GM21447 (cell line): ENCODE measurements around the gene RBM47.
"Not testable (repeated sequence)": the region's sequence is repeated elsewhere in the genome, so short reads cannot be mapped to it uniquely, and the experiment has no call there.

Experiments
- ATAC-seq: cut with Tn5 transposase; IDR thresholded peaks from one replicate; pipeline ENCODE4 v1.9.1; 2021; ENCODE audit not compliant: unreplicated experiment

Gene RBM47

GRCh38 chr4:40629401-40630334 is at the start of gene RBM47:
RBM47 (minus strand) TSS chr4:40629864; CDS start chr4:40438893, 190,971 bp downstream.
- peak; percentile 47 for ATAC-seq

- no peak for ATAC-seq
These were observed 48.8 kb upstream of the RBM47 start for GRCh38 chr4:40678421-40678820.

DNA sequence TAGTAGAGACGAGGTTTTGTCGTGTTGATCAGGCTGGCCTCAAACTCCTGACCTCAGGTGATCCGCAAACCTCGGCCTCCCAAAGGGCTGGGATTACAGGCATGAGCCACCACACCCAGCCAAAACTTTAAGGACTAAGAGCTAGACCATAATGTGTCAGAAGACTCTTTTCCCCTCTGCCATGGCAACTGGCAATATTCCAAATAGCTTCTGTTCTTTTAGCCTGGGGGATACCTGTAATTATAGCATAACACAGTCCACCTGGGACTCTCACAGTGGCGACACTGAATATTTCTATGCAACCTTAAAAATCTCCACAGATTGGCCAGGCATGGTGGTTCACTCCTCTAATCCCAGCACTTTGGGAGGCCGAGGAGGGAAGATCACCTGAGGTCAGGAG is 45.5 kb upstream of the RBM47 start:
- ATAC-seq, result no peak

DNA sequence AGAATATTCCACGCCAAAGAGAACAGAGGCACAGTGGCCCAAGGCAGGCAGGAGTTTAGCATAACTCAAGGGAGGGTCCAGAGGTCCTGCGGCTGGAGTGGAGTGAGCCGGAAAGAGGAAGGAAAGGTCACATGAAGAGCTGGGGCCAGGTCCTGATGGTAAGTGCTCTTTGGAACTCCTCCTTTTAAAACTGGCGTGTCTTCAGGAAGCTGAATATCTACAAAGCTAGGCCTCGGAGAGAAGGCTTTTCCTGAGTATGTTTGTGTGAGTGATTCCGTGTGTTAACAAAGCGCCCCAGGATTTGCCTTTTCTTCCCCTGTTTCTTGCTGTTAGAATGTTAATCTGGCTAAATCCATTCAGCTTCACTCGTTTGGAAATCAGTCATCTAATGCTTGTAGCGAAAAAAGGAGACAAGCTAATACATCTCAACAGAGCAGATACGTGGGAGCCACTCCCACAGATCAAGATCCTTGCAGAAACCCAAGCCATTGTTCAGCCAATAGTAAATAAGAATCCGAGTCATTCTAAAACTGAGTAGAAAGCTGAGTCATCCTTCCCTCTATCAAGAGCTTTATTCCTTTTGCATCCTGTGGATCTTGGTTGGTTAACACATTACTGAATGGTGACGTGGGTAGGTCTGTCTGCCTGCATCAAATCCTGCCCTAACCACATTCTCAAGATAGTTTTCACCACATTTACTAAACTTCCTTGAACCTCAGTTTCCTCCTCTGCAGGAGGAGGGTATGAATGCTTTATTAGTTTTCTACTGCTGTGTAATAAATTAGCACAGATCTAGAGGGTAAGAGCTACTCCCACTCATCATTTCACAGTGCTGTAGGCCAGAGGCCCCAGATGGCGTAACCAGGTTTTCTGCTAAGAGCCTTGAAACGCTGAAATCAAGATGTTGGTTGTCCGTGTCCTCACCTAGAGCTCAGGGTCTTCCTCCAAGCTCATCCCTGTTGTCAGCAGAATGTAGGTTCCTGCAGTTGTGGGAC is 43.2 kb upstream of the RBM47 start:
- peak; percentile 83 for ATAC-seq

DNA sequence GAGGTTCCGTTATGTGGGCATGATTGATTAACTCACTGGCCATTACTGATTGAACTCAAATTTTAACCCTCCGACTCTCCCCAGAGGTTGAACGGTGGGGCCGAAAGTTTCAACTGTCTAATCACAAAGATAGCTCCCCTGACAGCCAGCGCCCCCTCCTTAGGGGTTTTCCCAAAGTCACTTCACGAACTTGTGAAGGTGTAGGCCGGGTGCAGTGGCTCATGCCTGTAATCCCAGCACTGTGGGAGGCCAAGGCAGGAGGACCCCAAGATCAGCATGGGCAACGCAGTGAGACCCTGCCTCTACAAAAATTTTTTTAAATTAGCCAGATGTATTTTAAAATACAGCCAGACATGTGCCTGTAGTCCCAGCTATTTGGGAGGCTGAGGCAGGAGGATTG is 39.8 kb upstream of the RBM47 start:
- no peak for ATAC-seq

- ATAC-seq, result no peak
These were observed 36.2 kb upstream of the RBM47 start for GRCh38 chr4:40665842-40666241.

DNA sequence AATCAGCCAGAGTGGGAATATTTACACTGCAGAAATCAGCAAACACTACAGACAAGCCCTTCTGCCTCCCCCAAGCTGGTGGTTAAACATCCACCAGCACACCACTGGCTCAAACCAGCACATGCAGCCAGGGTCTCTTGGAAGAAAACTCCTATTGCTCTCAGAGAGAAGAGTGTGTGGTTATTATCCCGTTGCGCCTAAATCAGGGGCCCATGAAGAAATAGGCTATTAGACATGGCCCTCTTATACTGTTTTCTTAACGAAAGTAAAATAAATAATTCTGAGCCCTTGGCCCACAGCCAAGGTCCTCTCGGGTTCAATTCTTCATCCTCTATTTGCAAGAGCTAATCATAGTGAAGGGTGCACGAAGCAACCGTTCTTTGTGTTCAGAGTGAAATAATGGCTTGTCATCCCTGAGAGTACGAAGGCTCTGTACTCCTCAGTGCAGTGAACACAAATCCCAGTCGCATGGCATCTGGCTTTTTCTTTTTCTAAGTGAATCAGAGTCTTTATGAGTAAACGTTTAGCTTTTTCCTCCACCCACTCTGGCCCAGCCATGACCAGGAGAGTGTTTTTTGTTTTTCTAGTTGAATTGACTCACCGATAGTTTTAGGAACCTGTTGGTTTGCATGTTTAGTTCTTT is 33.4 kb upstream of the RBM47 start:
- peak; percentile 84 for ATAC-seq

- ATAC-seq, result no peak
These were observed 32.1 kb upstream of the RBM47 start for GRCh38 chr4:40661803-40662202.

DNA sequence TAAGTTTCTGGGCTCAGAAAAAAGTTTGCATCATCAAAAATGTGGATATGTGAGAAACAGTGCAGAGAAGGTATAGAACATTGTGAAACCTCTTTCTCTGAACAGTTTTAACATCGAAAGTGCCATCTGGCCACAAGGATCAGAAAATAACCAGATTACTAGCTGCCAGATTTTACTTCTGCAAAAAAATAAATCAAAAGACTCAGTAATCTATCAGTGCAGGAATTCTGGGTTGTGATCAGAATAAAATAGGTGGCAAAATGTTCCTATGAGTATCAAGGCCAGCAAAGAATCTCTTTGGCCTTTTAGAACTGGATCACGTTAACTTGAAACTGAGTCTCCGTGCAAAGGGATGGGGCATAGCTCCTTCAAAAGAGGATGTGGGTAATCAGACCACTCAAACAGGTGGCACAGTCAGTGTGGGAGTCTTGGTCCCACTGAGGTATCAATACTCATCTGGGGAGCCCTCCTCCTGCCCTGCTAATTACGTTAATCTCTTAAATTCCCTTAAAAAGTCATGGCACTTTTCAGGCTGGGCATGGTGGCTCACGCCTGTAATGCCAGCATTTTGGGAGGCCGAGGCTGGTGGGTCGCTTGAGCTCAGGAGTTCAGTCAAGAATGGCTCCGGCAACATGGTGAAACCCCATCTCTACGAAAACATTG is 26.7 kb upstream of the RBM47 start:
- ATAC-seq, result peak; percentile 94

DNA sequence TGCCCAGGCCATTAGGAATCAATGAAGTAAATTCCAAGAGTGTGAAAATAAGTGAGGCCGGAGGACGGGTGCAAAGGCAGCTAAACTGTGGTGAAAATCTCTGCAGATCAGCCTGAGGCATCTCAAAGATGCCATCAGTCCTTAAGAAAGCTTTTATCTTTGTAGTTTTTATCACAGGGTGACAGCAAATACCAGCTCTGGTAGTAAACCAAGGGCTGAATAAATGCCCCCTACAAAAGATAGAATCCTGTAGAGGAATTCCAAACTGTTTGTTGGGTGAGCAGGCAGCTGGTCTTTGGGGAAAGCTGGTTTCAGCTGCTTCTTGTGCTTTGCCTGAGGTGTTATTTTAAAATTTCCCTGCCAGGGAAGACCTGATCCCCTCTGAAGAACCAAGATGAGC is 21.6 kb upstream of the RBM47 start:
- ATAC-seq, result no peak

DNA sequence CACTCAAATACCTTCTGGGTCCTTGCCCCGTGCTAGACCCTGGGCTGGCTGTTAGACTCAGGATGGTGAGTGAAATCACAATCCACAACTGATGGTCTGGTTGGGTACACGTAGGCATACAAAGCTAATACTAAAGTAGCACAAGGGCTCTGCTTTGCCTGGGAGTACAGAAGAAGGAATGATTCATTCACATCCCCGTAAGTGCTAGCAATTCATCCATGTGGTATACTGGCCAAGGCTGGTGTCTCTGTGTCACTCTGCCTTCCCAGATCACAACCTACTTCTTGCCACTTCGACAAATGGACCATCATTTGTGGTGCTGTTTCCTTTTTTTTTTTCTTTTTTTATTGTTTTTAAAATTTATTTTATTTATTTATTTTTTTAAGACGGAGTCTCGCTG is 19.7 kb upstream of the RBM47 start:
- no peak for ATAC-seq

GRCh38 chr4:40648742-40649281 is 19.1 kb upstream of the RBM47 start:
- no peak for ATAC-seq

- ATAC-seq, result no peak
These were observed 18.5 kb upstream of the RBM47 start for GRCh38 chr4:40648131-40648530.

DNA sequence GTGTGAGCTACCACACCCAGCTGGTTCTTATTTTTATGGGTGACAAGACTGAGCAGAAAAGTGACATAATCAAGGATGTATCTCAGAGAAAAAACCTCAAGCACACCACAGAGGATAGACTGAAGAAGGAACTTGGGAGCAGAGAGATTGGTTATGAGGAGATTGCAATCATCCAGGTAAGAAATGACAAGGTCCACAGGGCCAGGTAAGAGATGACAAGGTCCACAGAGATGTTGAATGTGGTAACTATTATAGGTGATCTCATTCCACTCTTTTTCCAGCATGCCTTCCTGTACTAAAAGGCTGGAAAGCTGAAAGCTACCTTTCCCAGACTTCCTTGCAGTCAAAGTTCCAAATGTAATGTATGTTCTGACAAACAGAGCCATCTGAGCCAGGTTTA is 15.9 kb upstream of the RBM47 start:
- ATAC-seq, result no peak

GRCh38 chr4:40632080-40632479 is 2.4 kb upstream of the RBM47 start:
- no peak for ATAC-seq

DNA sequence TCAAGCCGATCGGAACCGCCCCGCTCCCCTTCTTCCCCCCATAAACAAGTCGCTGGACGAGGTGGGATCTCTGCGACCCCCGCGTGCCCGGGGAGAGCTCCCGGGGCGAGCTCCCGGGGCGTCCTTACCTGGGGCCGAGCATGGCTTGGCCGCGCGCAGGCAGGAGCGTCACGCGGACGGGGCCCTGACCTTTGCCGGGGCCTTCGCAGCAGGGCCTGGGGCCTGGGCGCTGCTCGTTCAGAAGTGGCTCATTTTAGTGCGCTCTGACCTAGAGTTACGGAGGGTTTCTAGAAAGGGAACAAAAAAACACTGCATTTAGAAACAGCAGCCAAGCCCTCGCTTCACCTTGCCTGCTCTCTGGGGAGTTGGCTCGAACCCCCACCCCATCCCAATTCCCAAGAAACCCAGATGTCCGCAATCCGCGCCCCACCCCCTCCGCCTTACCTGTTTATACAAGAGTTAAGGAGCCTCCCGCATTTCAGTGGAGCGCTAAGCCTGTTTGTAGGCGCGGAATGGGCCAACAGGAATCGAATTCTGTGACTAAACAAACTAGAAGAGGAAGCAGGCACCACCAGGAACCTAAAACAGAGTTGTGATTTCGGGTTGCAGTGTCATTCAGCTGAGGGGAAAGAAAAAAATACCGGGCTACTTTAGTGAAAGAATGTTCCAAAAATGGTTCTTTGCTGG is 814 bp upstream of the RBM47 start:
- ATAC-seq, result peak; percentile 54

GRCh38 chr4:40628888-40629287 is 776 bp downstream of the RBM47 start:
- ATAC-seq, result no peak

DNA sequence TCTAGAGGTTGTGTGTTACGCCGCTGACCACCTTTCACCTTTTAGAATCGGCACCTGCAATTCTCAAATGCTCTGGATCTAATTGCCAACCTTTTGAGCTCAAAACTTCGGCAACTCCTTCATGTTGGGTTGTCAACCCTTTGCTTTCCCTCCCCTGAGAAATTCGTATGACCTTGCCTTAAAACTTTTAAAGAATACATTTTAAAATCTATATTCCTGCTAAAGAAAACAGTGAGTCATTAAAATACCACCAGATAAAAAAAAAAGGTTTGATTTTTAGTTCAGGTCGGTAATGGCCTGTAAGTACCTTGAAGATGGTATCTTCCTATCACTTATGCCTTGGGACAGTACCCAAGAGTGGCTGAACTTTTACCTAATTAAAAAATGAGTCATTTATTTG is 1.3 kb downstream of the RBM47 start:
- ATAC-seq, result not testable (repeated sequence)

GRCh38 chr4:40627540-40627939 is 2.1 kb downstream of the RBM47 start:
- ATAC-seq, result no peak
